Stimulated activated CD8-positive, alpha-beta memory T cell treated with anti-CD3 and anti-CD28 coated beads, Interleukin-4, amount 100 ng/mL, for 4 hours (primary cell): ENCODE results near the gene MGA.
A peak's percentile ranks its signal among the peaks of the same experiment; 100 is the strongest.

ENCODE experiments used
- DNase-seq, 2 donors: peaks; one replicate each; pipeline ENCODE4 v3.0.0-alpha.2; 2020; ENCODE audit warnings: low read depth in 2 of 2, low spot score in 1 of 2

The MGA gene

DNA sequence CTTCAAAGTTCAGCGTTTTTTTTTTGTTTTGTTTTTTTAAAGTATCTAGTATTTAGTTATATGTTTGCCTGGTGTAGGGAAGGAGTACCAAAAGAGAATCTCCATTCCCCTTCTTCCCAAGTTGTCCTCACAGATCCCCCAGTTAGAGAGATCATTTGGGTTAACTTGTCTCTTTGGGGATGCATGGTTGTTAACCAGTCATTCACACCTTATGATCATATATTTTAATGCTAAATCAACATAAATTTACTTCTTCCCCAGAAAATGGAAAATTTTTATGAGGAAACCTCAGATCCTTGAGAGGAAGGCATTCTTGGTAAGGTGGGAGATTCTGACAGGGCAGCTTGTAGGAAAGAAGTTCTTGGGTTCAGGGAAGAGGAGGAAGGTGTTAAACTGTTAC, 1.5 kb upstream of the MGA start:
- DNase-seq, result no peak

DNA sequence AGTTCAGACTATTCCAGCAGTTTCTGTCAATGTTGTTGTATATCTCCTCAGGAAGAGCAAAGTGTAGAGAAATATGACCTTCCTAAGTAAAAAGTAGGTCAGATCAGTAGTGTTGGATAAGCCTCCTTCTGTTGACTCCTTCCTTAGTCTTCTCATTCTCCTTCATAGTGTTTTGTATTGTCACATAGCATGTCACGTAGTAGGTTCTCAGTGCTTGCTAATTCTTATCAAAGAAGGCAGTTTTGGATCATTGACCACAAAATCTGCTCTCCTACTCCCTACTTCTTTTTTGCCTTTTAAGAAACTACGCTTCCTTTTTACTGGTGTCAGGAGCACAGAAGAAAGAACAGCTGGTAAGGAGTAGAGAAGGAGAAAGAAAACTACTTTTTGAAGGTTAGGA, 1.0 kb upstream of the MGA start:
- no peak for DNase-seq

DNA sequence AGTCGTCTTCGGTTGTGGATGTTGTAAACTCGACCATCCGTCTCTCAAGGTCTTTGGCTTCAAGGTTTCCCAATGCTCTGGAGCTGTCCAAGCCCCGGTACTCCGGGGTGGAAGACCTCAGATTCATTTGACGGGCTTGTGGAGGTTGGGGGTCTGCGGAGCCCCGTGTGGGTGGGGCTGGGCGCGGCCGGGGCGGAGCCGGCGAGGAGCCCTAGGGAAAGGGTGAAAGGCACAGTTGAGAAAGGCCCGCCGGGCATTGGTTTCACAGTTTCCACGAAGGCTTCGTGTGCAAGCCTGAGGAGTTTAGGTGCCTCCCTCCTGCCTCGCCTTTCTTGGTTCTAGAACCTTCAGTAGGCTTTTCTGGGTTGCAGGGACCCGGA, 360 bp upstream of the MGA start:
- DNase-seq, result no peak

DNA sequence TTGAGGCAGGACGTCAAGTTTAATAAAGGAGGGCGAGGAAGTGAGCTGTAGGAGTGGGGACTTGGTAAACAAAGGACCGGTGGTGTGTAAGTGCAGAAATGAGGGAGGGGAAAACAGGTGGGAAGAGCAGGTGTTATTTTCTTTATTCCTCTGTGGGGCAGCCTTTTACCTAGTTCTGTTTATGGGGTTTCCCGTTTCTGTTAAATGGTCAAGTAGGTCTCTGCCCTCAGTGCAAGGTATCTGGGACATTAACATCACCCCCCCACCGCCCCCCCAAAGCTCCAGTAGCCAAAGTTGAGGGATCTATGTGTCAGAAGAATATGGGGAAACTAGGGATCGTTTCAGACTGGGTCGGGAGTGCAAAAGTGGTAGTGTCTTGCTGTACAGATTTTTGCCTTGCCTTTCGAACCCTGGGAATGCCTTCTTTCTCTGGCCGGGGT, 893 bp downstream of the MGA start:
- DNase-seq, result no peak

- DNase-seq, result peak; percentile 34 to 50
Observed at GRCh38 chr15:41661518-41662225, 1.5 kb downstream of the MGA start.

- DNase-seq, result no peak
Observed at GRCh38 chr15:41666353-41666920, 6.2 kb downstream of the MGA start.

GRCh38 chr15:41669701-41670100, 9.5 kb downstream of the MGA start:
- DNase-seq, result no peak

- no peak for DNase-seq
Observed at GRCh38 chr15:41671656-41672648, 11.7 kb downstream of the MGA start.

DNA sequence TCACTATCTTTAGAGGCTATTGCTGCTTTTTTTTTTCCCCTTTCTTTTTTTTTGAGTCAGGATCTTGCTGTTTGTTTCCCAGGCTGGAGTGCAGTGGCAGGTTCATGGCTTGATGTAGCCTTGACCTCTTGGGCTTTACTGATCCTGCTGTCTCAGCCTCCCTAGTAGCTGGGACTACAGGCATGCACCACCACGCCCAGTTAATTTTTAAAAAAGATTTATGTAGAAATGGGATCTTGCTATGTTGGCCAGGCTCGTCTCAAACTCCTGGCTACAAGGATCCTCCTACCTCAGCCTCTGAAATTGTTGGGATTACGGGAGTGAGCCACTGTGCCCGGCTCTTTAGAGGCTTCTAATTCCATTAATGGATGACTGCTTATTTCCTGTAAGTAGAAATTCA, 15.1 kb downstream of the MGA start:
- no peak for DNase-seq

DNA sequence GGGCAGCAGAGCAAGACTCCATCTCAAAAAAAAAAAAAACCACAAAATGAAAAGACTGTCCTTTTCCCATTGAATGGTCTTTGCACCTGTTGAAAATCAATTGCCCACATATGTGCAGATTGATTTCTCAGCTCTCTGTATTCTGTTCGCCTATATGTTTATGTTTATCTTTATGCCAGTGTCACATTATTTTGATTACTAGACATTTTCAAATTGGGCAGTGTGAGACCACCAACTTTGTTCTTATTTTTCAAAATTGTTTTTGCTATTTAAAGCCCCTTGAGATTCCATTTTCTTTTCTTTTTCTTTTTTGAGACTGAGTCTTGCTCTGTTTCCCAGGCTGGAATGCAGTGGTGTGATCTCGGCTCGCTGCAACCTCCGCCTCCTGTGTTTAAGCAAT, 18.5 kb downstream of the MGA start:
- no peak for DNase-seq

DNA sequence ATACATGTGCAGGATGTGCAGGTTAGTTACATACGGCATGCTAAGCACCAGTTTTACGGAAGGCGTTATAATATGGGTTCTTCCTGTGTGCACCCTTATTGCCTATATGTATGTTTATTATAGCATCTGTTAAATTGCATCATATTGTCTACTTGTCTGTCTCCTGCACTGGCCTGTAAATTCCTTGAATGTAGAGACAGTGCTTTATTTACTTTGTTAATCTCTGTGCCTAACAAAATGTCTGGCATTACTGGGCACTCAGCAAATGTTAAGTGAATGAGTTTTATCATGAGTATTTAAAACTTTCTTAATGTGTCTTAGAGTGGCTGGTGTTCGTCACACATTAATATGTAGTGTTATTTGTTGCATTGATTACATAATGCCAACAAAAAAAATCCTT, 23.8 kb downstream of the MGA start:
- DNase-seq, result no peak

DNA sequence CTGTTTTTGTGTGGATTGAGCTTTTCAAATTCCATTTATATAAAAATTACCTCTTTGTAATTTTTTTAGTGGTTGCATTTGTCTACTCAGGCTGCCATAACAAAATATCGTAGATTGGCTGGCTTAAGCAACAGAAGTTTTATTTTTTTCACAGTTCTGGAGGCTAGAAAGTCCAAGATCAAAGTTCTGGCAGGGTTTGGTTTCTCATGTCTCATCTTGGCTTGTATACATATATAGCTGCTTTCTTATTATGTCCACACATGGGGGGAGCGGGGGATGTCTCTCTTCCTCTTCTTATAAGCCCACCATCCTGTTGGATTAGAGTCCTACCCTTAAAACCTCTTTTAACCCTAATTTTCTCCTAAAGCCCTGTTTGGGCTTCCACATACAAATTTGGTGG, 28.5 kb downstream of the MGA start:
- DNase-seq, result no peak

- DNase-seq, result no peak
Observed at GRCh38 chr15:41689083-41689482, 28.9 kb downstream of the MGA start.

GRCh38 chr15:41689834-41690233, 29.6 kb downstream of the MGA start:
- DNase-seq, result no peak

GRCh38 chr15:41690636-41691035, 30.4 kb downstream of the MGA start:
- DNase-seq, result no peak

- no peak for DNase-seq
Observed at GRCh38 chr15:41691471-41691870, 31.3 kb downstream of the MGA start.

DNA sequence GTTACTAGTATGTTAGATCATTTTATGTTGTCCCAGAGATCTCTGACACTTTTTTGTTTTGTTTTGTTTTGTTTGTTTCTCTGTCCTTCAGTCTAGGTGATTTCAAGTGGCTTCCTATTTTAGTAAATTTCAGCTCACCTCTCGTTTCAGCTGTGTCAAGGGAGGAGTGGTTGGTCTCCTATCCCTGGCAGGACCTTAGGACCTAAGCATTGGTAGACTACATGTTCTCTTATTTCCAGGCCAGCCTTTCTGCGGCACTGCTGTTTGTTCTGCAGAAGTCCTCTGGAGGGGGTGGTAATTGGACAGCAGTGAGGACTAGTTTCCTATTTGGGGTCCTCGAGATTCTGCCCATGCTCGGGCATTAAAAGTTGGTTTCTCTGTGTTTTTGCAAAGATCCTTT, 31.8 kb downstream of the MGA start:
- DNase-seq, result no peak

GRCh38 chr15:41693757-41694156, 33.6 kb downstream of the MGA start:
- DNase-seq, result no peak

DNA sequence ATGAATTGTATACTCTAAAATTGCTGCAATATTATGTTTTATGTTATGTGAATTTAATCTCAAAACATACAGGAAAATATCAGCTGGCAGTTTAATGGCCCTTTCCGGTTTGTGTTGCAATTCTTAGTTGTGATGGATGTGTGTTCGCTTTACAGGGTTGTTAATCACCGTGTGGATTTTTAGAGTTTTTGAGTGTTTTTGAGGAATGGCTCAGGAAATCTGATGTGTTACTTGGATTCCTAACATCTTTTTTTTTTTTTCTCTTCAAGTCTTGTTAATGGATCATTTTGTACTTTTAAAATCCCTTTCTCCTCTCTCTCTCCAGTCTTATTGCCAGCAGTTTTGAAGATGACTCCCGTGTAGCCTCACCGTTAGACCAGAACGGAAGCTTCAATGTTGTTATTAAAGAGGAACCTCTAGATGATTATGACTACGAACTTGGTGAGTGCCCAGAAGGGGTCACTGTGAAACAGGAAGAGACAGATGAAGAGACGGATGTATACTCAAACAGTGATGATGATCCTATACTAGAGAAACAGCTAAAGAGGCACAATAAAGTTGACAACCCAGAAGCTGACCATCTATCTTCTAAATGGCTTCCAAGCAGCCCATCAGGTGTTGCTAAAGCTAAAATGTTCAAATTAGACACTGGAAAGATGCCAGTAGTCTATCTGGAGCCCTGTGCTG, 35.7 kb downstream of the MGA start:
- DNase-seq, result peak; percentile 3 to 10

GRCh38 chr15:41698779-41699178, 38.6 kb downstream of the MGA start:
- DNase-seq, result no peak

DNA sequence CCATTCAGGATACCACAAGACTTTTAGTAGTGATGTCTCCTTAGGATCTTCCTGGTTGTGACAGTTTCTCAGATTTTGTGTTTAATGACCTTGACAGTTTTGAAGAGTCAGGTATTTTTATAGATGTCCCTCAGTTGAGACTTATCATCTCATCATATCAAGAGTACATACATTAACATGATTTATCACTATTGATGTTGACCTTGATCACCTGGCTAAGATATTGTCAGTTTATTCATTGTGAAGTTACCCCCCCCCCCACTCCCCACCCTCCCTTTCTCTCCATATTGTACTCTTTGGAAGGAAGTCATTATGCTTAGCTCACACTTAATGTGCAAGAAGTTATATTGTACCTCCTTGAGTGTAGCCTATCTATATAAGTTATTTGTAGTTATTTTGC, 42.9 kb downstream of the MGA start:
- DNase-seq, result no peak
